GM21381 (cell line): ENCODE data around the gene OGN.

Experiments
- ATAC-seq: cut with Tn5 transposase; IDR thresholded peaks from one replicate; pipeline ENCODE4 v1.9.1; 2021; ENCODE audit warnings: mild to moderate bottlenecking, moderate library complexity; ENCODE audit not compliant: unreplicated experiment

The OGN gene

GRCh38 chr9:92406477-92406876, 2.1 kb upstream of the OGN start:
- peak; percentile 69 for ATAC-seq

GRCh38 chr9:92405818-92406217, 1.4 kb upstream of the OGN start:
- no peak for ATAC-seq

DNA sequence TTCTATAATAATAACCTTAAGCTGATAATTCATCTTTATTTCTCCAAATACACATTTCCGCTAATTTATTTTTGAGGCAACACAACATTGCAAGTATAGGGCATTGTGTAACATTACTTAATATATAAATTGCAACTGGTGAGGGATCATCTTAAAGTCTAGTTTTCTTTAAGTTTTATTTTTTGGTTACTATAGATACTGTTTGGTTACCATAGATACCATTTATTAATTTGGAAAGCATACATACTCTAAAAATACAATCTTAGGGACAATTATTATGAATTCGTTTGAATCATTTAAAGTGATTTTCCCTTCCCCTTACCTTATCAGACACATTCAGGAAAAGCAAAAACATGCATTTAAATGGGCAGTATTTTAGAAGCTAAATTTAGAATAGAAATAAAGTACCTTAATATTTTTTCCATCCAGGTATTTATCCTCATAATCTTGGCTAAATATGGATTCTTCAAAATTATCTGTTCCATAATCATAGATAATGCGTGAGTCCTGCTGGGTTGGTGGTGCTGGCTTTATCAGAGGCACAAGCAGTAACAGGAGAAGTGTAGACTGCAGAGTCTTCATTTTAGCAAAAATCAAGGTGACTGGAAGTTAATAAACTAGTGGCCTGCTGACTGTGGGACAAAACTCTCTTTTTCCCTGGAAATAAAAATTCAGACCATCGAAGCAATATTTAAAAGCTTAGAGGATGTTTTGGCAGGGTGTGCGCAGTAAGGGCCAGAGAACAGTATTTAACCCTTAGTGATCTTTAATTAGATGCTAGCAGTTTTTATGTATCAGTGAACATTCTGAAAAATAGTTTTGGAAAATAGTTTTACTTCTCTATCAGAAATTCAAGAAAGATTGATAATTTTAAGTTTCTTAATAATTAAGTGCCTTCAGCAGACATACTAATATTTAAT, 1.3 kb downstream of the OGN start:
- ATAC-seq, result no peak

DNA sequence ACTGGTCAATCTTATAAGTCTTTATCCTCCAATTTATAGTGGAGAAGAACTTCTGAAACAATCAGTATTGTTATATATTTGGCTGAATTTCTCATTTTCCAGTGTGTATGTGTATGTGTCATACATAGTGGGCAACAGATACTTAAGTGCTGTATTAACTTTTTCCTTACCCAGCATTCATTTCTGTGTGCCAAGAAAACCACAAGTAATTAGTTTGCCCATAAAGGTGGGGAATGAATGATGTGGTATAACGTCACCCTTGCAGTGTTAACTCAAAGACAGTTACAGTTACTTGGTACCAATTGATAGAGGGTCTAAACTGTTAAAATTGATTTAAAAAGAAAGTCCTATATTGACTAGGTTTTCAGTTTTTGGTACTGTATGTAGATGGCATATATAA, 2.0 kb downstream of the OGN start:
- no peak for ATAC-seq

DNA sequence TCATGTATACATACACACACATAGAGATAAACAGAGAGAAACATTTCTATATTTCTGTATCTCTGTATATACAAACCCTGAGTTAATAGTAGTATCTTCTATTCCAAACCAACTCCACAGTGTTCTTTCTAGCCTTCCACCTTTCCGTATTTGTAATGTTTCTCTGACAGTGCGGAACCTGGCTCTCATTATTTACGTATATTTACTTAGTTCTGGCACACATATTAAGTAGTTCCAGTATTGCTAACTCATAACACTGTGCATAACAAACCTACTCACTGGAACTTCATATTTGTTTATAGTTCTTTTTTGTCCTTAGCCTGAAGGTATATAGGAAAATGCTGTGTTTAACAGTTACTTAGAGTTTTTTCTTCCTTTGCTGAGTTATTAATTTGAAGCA, 6.5 kb downstream of the OGN start:
- ATAC-seq, result no peak

- no peak for ATAC-seq
These were observed 8.8 kb downstream of the OGN start for GRCh38 chr9:92395617-92396016.

- no peak for ATAC-seq
These were observed 10.7 kb downstream of the OGN start for GRCh38 chr9:92393686-92394085.

GRCh38 chr9:92392690-92393089, 11.7 kb downstream of the OGN start:
- no peak for ATAC-seq

GRCh38 chr9:92385953-92386352, 18.4 kb downstream of the OGN start:
- no peak for ATAC-seq

- ATAC-seq, result no peak
These were observed 18.9 kb downstream of the OGN start for GRCh38 chr9:92385477-92385876.

GRCh38 chr9:92385001-92385400, 19.4 kb downstream of the OGN start:
- ATAC-seq, result no peak

GRCh38 chr9:92384375-92384774, 20.0 kb downstream of the OGN start:
- no peak for ATAC-seq

DNA sequence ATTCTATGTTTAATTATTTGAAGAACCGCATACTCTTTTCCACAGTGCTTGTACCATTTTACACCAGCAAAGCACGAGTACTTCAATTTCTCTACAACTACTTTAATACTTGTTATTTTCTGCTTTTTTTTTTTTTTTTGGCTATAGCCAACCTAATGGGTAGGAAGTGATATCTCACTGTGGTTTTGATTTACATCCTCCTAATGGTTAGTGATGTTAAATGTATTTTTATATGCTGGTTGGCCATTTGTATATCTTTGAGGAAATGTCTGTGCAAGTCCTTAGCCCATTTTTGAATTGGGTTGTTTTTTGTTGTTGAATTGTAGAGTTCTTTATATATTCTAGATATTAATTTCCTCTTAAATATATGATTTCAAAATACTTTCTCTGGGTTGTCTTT, 22.6 kb downstream of the OGN start:
- no peak for ATAC-seq

DNA sequence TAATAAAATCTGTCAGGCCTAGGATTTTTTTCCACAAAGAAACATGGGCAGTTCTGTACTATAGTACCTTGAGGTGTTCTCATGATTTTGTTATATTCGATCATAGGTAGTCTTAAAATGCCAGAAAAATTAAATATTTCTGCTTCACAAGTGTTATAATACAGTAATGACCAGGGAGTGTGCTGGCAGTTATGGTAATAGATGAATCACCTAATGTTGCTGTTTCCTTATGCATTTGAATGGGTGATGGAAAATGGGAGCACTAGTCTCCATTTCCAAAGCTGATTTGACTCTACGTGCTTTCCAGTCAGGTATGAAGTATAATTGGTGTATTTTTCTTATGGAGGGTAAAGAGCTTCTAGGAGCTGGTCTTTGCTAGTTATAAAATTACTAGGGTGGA, 23.8 kb downstream of the OGN start:
- no peak for ATAC-seq

DNA sequence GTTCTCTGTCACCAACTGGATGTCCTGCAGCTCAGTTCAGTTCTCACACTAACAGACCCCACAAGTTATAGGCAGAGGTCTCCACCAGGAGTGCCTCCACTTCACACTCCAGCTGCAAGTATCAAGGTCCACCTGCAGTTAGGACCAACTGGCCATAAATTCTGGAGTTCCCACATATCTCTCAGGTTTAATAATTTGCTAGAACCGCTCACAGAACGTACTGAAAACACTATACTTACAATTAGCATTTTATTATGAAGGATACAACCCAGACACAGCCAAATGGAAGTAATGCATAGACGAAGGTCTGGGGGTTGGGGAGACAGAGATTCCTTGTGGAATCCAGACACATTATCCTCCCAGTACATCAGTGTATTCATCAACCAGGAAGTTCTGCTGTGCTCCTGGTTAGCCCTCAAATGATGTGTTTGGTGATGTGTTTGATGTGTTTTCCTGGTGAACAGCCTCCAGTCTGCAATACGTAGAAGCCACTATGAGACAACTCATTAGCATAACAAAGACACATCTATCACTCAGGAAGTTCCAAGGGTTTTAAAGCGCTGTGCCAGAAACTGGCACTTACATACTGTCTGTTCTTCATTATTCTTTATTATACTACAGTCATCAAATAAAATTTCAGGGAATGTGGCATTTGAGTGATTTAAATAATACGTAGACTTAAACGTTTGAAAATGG, 25.4 kb downstream of the OGN start:
- ATAC-seq, result no peak

- no peak for ATAC-seq
These were observed 26.5 kb downstream of the OGN start for GRCh38 chr9:92377876-92378275.

DNA sequence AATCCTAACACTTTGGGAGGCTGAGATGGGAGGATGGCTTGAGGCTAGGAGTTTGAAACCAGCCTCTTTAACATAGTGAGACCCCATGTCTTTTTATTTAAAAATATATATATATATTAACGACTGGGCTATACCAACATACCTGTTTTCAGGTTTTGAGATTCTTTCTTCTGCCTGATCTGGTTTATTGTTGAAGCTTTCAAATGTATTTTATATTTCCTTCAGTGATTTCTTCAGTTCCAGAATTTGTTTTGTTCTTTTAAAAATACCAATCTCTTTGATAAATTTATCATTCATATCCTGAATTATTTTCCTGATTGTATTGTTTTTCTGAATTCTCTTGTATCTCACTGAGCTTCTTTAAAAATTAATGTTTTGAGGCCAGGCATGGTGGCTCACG, 31.2 kb downstream of the OGN start:
- ATAC-seq, result no peak

DNA sequence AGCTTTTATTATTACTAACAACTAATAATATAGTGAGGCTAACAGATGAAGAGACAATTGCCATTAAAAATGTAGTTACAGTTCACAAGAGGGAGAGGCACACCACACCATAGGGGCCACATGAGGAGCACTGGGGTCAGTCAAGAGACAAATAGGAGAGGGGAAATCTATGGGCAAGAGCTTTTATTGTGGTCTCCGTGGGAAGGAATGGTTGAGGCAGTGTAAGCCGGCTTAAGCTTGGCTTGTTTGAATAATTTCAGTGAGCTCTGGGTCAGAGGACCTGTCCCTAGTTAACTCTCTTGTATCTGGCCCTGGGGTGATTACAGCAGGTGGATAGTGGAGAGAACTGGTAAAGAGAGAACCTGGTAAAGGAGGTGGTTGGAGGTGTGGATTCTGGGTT, 35.3 kb downstream of the OGN start:
- no peak for ATAC-seq

DNA sequence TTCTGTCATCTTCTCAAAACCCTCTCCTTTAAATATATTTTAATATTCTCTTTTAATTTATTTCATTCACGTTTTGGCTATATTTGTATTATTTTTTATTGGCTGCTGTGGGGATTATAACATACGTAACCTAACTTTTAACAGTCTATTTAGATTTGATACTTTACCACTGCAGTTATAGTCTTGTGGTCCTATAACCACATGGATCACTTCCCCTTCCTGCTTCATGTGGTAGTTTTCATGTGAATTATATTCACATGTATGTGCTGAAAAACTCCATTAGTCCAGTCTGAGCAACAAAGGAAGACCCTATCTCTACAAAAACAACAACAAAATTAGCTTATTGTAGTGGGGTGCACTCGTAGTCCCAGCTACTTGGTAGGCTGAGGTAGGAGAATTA, 44.3 kb downstream of the OGN start:
- no peak for ATAC-seq

DNA sequence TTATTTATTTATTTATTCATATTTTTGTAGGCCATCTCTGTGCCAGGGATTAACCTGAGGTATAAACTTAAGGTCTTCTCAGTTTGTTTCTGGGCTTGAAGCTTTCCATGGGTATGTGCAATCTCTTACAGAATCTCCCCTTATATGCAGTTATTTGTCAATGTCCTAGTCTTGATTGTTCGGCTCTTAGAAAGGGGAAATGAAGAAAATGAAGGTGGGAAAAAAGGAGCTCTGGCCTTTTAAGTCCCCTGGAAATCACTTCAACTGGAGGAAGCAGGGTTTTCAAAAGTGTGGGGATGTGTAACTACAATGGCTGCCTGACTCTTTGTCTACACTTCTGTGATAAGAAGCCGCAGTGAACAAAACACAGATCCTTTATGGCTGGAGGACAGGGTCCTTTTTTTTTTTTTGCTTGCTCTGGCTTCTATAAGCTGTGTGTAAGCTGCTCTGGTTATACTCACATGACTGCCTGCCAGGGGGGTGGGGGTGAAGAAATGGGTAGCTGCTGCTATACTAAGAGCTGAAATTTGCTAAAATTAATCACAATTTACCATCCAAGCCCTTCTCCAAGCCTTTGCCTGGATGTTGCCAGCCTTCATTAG, 44.9 kb downstream of the OGN start:
- ATAC-seq, result no peak

- ATAC-seq, result no peak
These were observed 51.3 kb downstream of the OGN start for GRCh38 chr9:92353051-92353450.

DNA sequence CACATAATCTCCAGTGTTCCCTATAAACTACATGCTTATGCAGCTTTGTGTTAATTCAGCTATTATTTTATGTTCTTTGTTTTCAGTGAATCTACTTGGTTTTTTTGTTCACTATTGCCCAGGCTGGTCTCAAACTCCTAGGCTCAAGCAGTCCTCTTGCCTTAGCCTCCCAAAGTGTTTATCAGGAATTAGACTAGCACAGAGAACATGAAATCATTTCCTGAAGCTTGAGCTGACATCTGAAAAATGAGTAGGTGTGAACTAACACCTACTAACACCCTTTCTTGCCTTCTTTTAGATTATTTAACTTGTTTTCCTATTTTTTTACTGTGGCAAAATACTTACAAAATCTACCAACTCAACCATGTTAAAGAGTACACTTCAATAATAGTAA, 53.6 kb downstream of the OGN start:
- no peak for ATAC-seq
